Sigmoid colon (tissue), 7 donors: ENCODE data around the gene SCMH1. TPM values are rescaled to one million over a fixed set of nuclear protein-coding genes. Genes with fewer than 3 reads are reported as not detected.

ENCODE experiments used
- DNase-seq: peaks from one replicate; pipeline ENCODE4 v3.0.0-alpha.2; 2019
- H3K27ac ChIP-seq, 4 donors: fragments of 200-600 bp; sonication (generic); one replicate each; pipeline ENCODE4 v1.5.1; 2016 to 2019; ENCODE audit warnings: mild to moderate bottlenecking in 1 of 4
- H3K27me3 ChIP-seq, 3 donors: fragments of 200-600 bp; sonication (generic); one replicate each; pipeline ENCODE4 v1.5.1; 2019; ENCODE audit warnings: mild to moderate bottlenecking in 1 of 3
- H3K36me3 ChIP-seq, 4 donors: fragments of 200-600 bp; sonication (generic); one replicate each; pipeline ENCODE4 v1.5.1; 2016 to 2019
- H3K4me1 ChIP-seq, 4 donors: fragments of 200-600 bp; sonication (generic); one replicate each; pipeline ENCODE4 v1.5.1; 2017 to 2019
- H3K4me3 ChIP-seq, 4 donors: fragments of 200-600 bp; sonication (generic); one replicate each; pipeline ENCODE4 v1.5.1; 2017 to 2019; ENCODE audit warnings: mild to moderate bottlenecking in 2 of 4, moderate library complexity in 1 of 4
- H3K9me3 ChIP-seq, 4 donors: fragments of 200-600 bp in 3 of 4; sonication (generic) in 3 of 4; one replicate each; pipeline versions ENCODE4 v1.5.1 to v1.6.1; 2013 to 2019
- EP300 ChIP-seq, 4 donors: sonication (generic); formaldehyde crosslinking; IDR thresholded peaks; one replicate each; pipeline ENCODE4 v1.6.1; 2017; ENCODE audit warnings: antibody characterized with exemption in 4 of 4
- POLR2A ChIP-seq, 2 donors: fragments of 450-650 bp; IDR thresholded peaks; one replicate each; pipeline ENCODE4 v1.6.1; 2016; ENCODE audit warnings: antibody characterized with exemption in 2 of 2, mild to moderate bottlenecking in 2 of 2, moderate library complexity in 2 of 2
- POLR2AphosphoS5 ChIP-seq, 4 donors: sonication (generic); formaldehyde crosslinking; IDR thresholded peaks; one replicate each; pipeline ENCODE4 v1.6.1; 2017; ENCODE audit warnings: antibody characterized with exemption in 4 of 4
- WGBS, 2 donors: extraction: QIAGEN DNeasy Blood & Tissue Kit; methylation state at CpG; one replicate each; pipeline ENCODE4 v1.1.7; 2013; 5-methylcytosine and 5-hydroxymethylcytosine counted together
- intact Hi-C: fragments of 100-400 bp; cut with DNase I; formaldehyde crosslinking; loops from one replicate; pipeline ENCODE4 v1.15.1; 2023
- polyA plus RNA-seq, 3 donors: library from polyadenylated mRNA; stranded (reverse); fragments of 200-250 nt; gene quantifications; one replicate each; pipeline ENCODE4 v1.2.3, GENCODE V29; 2013
- total RNA-seq, 4 donors: library from RNA; depleted of rRNA; stranded (reverse); fragments of >200 nt; gene quantifications; one replicate each; pipeline ENCODE4 v1.1.0, GENCODE V29; 2016
- TF ChIP-seq, protein P1 (sequence below), 4 experiments: fragments of 450-650 bp in 3 of 4; fragments of 200-600 bp in 1 of 4; IDR thresholded peaks; one replicate each; pipeline ENCODE4 v1.5.1; 2016 to 2019; ENCODE audit warnings: antibody characterized with exemption in 4 of 4, mild to moderate bottlenecking in 3 of 4, moderate library complexity in 2 of 4
- donor health status: healthy with polysubstance abuse.
- donor health status: Bipolar disorder and iron deficiency.
- donor health status: healthy.

The SCMH1 gene
- total and polyA plus RNA-seq, 7 donors: 10.2 to 95.8 (median 52.4) TPM

- H3K9me3 ChIP-seq: no peaks in the 10 kb centered on the region
- peaks cover 0 to 11% (median 0%) of the 10 kb centered on the region in 3 donors for H3K27me3 ChIP-seq
- no peaks in the 10 kb centered on the region for H3K36me3 ChIP-seq
- WGBS, 2 donors: 54 to 63% methylated on average over 2 of the region's 2 CpGs
- no peak overlapping the region for H3K4me3 ChIP-seq
- no peak overlapping the region for H3K27ac ChIP-seq
- peaks cover 0 to 5% (median 2%) of the 10 kb centered on the region in 4 donors for H3K4me1 ChIP-seq
- TF ChIP-seq POLR2AphosphoS5 (IDR thresholded peaks at IDR 0.05) (no peak), POLR2A (IDR thresholded peaks at IDR 0.05) (no peak), EP300 (IDR thresholded peaks at IDR 0.05) (no peak)
- TF ChIP-seq, protein P1, sequence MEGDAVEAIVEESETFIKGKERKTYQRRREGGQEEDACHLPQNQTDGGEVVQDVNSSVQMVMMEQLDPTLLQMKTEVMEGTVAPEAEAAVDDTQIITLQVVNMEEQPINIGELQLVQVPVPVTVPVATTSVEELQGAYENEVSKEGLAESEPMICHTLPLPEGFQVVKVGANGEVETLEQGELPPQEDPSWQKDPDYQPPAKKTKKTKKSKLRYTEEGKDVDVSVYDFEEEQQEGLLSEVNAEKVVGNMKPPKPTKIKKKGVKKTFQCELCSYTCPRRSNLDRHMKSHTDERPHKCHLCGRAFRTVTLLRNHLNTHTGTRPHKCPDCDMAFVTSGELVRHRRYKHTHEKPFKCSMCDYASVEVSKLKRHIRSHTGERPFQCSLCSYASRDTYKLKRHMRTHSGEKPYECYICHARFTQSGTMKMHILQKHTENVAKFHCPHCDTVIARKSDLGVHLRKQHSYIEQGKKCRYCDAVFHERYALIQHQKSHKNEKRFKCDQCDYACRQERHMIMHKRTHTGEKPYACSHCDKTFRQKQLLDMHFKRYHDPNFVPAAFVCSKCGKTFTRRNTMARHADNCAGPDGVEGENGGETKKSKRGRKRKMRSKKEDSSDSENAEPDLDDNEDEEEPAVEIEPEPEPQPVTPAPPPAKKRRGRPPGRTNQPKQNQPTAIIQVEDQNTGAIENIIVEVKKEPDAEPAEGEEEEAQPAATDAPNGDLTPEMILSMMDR (IDR thresholded peaks at IDR 0.05): no peak
- intact Hi-C loops: no loop called here
- DNase-seq: no peak
Observed at GRCh38 chr1:41281334-41281733, 39.2 kb upstream of the SCMH1 start.

- Histone ChIP-seq H3K36me3 (no peaks in the 10 kb centered on the region), H3K4me1 (peaks cover 0 to 5% (median 2%) of the 10 kb centered on the region in 4 donors), H3K9me3 (no peaks in the 10 kb centered on the region), H3K27me3 (peaks cover 0 to 11% (median 0%) of the 10 kb centered on the region in 3 donors), H3K4me3 (no peak overlapping the region), H3K27ac (no peak overlapping the region)
- intact Hi-C loops: no loop called here
- TF ChIP-seq POLR2A (IDR thresholded peaks at IDR 0.05) (no peak), EP300 (IDR thresholded peaks at IDR 0.05) (no peak), POLR2AphosphoS5 (IDR thresholded peaks at IDR 0.05) (no peak)
- TF ChIP-seq, protein P1 (IDR thresholded peaks at IDR 0.05): no peak
- 84 to 85% methylated on average over 11 of the region's 11 CpGs for WGBS, 2 donors
- DNase-seq: no peak
Observed at GRCh38 chr1:41280202-41281032, 38.3 kb upstream of the SCMH1 start.

GRCh38 chr1:41278076-41278475 is 36.0 kb upstream of the SCMH1 start:
- Histone ChIP-seq H3K36me3 (no peaks in the 10 kb centered on the region), H3K27ac (no peak overlapping the region), H3K4me3 (no peak overlapping the region), H3K9me3 (no peaks in the 10 kb centered on the region), H3K27me3 (peaks cover 0 to 11% (median 0%) of the 10 kb centered on the region in 3 donors), H3K4me1 (peaks cover 0 to 5% (median 2%) of the 10 kb centered on the region in 4 donors)
- 77 to 85% methylated on average over 3 of the region's 3 CpGs for WGBS, 2 donors
- no peak for TF ChIP-seq POLR2AphosphoS5 (IDR thresholded peaks at IDR 0.05)
- TF ChIP-seq EP300 (IDR thresholded peaks at IDR 0.05): no peak
- TF ChIP-seq POLR2A (IDR thresholded peaks at IDR 0.05): no peak
- TF ChIP-seq, protein P1 (IDR thresholded peaks at IDR 0.05): no peak
- no peak for DNase-seq
- intact Hi-C loops: no loop called here

DNA sequence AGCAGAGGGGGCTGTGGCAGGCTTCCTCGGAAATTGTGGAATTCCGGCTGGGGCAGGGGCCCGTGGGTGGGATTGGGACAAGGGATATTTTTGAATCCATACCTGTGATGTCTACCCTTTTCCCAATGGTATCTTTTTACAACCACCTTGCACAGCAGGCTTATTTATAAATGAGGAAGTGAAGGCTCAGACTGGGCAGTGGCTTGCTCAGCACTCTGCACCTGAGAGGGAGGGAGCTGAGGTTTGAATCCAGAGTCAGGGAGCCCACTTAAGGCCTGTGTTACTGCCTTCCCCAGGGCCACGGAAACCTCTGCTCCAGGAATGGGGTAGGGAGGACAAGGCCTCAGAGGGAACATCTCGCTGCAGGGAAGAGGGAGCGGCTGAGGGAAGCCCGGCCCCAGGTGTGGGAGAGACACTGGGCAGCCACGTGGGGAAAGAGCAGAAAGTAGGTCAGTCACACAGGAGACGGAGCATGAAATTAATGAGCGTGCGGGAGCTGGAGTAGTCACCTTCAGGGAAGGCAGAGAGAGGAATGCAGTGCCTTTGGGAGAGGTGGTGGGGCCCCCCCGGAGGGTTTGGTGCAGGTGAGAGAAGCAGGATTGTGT is 35.4 kb upstream of the SCMH1 start:
- Histone ChIP-seq H3K27ac (no peak overlapping the region), H3K4me3 (no peak overlapping the region), H3K9me3 (no peaks in the 10 kb centered on the region), H3K4me1 (peaks cover 0 to under 1% (median 0%) of the 10 kb centered on the region in 4 donors), H3K36me3 (no peaks in the 10 kb centered on the region), H3K27me3 (peaks cover 0 to 11% (median 0%) of the 10 kb centered on the region in 3 donors)
- TF ChIP-seq POLR2AphosphoS5 (IDR thresholded peaks at IDR 0.05) (no peak), POLR2A (IDR thresholded peaks at IDR 0.05) (no peak), EP300 (IDR thresholded peaks at IDR 0.05) (no peak)
- TF ChIP-seq, protein P1 (IDR thresholded peaks at IDR 0.05): no peak
- DNase-seq: no peak
- intact Hi-C loops: no loop called here
- 28 to 67% methylated on average over 12 of the region's 12 CpGs for WGBS, 2 donors
